ENCODE measurements around the gene AFAP1.

DNA sequence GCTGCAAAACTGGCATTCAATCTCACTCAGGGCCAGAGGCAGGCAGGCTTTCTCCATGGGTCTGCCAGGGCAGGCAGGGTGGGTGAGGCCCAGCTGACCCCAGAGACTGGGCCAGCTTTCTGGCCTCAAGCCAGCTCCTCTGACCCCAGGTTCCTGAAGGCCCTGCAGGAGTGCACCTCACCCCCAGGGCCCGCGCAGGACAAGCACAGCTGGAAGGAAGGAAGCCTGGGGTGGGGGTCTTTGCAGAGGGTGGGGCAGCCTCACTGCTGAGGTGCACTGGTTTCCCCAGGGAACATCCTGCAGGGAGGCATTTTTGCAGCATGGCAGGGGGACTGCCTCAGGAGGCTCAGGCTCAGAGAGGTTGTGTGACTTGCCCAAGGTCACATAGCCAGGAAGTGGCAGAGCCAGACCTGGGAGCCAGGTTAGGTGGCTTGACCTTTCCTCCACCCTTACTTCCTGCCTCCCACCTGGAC is 31.5 kb upstream of the AFAP1 start:
- TF ChIP-seq, protein P1, sequence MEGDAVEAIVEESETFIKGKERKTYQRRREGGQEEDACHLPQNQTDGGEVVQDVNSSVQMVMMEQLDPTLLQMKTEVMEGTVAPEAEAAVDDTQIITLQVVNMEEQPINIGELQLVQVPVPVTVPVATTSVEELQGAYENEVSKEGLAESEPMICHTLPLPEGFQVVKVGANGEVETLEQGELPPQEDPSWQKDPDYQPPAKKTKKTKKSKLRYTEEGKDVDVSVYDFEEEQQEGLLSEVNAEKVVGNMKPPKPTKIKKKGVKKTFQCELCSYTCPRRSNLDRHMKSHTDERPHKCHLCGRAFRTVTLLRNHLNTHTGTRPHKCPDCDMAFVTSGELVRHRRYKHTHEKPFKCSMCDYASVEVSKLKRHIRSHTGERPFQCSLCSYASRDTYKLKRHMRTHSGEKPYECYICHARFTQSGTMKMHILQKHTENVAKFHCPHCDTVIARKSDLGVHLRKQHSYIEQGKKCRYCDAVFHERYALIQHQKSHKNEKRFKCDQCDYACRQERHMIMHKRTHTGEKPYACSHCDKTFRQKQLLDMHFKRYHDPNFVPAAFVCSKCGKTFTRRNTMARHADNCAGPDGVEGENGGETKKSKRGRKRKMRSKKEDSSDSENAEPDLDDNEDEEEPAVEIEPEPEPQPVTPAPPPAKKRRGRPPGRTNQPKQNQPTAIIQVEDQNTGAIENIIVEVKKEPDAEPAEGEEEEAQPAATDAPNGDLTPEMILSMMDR (IDR thresholded peaks at IDR 0.05): no peak
- TF ChIP-seq ZFX (IDR thresholded peaks at IDR 0.05; ENCODE audit: borderline replicate concordance): no peak
